ENCODE measurements around the gene TTC33. TPM values are rescaled to one million over a fixed set of nuclear protein-coding genes. Genes with fewer than 3 reads are reported as not detected.

The TTC33 gene
- total RNA-seq, 1 donor from 2014 or later = 20.1 TPM

GRCh38 chr5:40485021-40485998, 270.5 kb downstream of the TTC33 start:
- peaks cover 21% of the 10 kb centered on the region for H3K4me1 Mint-ChIP-seq
- no peaks in the 10 kb centered on the region for H3K36me3 Mint-ChIP-seq
- no peak overlapping the region for H3K4me3 Mint-ChIP-seq
- TF ChIP-seq CTCF (IDR thresholded peaks at IDR 0.05; ENCODE audit: unreplicated experiment) = no peak
- H3K27me3 Mint-ChIP-seq (ENCODE audit: low read depth) = no peaks in the 10 kb centered on the region
- no peaks in the 10 kb centered on the region for H3K9me3 Mint-ChIP-seq
- no peak overlapping the region for H3K27ac Mint-ChIP-seq
- DNase-seq (ENCODE audit: low spot score in 2 of 2, unreplicated experiment in 2 of 2) = no peak

DNA sequence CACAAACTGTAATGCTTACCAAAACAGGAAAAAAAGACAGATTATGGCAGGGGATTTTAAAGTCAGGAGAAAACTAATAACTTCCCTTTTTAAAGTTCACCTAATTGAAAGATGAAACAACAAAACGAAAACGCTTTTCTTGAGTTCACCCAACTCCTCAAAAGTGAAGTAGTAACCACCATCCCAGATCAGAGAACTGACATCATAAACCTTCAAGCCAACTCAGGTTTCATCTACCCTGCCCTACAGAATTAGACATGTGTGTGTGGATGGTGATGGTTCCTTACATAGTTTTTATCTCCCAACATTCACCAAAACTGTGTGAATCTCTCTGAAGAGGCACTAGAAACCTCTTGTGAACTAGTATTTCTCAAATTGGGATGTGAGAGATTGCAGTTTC, 271.3 kb downstream of the TTC33 start:
- no peak overlapping the region for H3K4me3 Mint-ChIP-seq
- no peak overlapping the region for H3K27ac Mint-ChIP-seq
- H3K36me3 Mint-ChIP-seq = no peaks in the 10 kb centered on the region
- DNase-seq (ENCODE audit: low spot score in 2 of 2, unreplicated experiment in 2 of 2) = no peak
- H3K27me3 Mint-ChIP-seq (ENCODE audit: low read depth) = no peaks in the 10 kb centered on the region
- H3K4me1 Mint-ChIP-seq = peaks cover 20% of the 10 kb centered on the region
- H3K9me3 Mint-ChIP-seq = no peaks in the 10 kb centered on the region
- TF ChIP-seq CTCF (IDR thresholded peaks at IDR 0.05; ENCODE audit: unreplicated experiment) = no peak

- no peak overlapping the region for H3K27ac Mint-ChIP-seq
- no peaks in the 10 kb centered on the region for H3K27me3 Mint-ChIP-seq (ENCODE audit: low read depth)
- no peaks in the 10 kb centered on the region for H3K9me3 Mint-ChIP-seq
- no peak overlapping the region for H3K4me3 Mint-ChIP-seq
- H3K36me3 Mint-ChIP-seq = no peaks in the 10 kb centered on the region
- no peak for DNase-seq (ENCODE audit: low spot score in 2 of 2, unreplicated experiment in 2 of 2)
- TF ChIP-seq CTCF (IDR thresholded peaks at IDR 0.05; ENCODE audit: unreplicated experiment) = no peak
- H3K4me1 Mint-ChIP-seq = peaks cover 20% of the 10 kb centered on the region
These were observed 272.4 kb downstream of the TTC33 start for GRCh38 chr5:40483316-40483715.

DNA sequence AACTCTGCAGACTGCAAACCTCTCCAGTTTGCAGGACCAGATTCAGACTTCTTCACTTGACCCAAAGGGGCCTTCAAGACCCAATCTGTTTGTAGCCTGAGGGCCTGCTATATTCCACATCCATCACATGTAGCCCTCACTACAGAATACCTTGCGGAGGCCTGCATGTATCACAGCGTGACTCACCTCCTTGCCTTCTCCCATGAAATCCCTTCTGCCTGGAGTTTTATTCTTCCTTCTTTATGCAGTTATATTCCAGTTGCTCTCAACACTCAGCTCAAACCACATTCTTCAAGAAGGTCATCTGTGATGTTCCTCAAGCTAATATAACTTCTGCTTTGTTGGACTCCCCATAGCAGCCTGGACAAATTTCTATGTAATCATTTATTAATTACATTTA, 274.5 kb downstream of the TTC33 start:
- Mint-ChIP-seq H3K4me3 (no peak overlapping the region), H3K36me3 (no peaks in the 10 kb centered on the region), H3K4me1 (peaks cover 14% of the 10 kb centered on the region), H3K27ac (no peak overlapping the region), H3K9me3 (no peaks in the 10 kb centered on the region), H3K27me3 (ENCODE audit: low read depth) (no peaks in the 10 kb centered on the region)
- DNase-seq (ENCODE audit: low spot score in 2 of 2, unreplicated experiment in 2 of 2) = no peak
- TF ChIP-seq CTCF (IDR thresholded peaks at IDR 0.05; ENCODE audit: unreplicated experiment) = no peak

- Mint-ChIP-seq H3K4me3 (no peak overlapping the region), H3K4me1 (peaks cover 14% of the 10 kb centered on the region), H3K27me3 (ENCODE audit: low read depth) (no peaks in the 10 kb centered on the region), H3K9me3 (no peaks in the 10 kb centered on the region), H3K36me3 (no peaks in the 10 kb centered on the region), H3K27ac (no peak overlapping the region)
- no peak for DNase-seq (ENCODE audit: low spot score in 2 of 2, unreplicated experiment in 2 of 2)
- no peak for TF ChIP-seq CTCF (IDR thresholded peaks at IDR 0.05; ENCODE audit: unreplicated experiment)
These were observed 275.4 kb downstream of the TTC33 start for GRCh38 chr5:40480392-40480791.
